ENCODE results near the gene SYNPO2.

GRCh38 chr4:118985170-118986000 lies 96.7 kb downstream of the SYNPO2 start:
- TF ChIP-seq POLR2A (IDR thresholded peaks at IDR 0.05; ENCODE audit: low read depth, low read length) (no peak), POLR2AphosphoS5 (IDR thresholded peaks at IDR 0.05; ENCODE audit: low read depth, low read length) (no peak), TAF1 (IDR thresholded peaks at IDR 0.05; ENCODE audit: borderline replicate concordance, low read depth, low read length) (no peak)
